Panc1 (cell line): ENCODE results near the gene TNFSF4. TPM values are rescaled to one million over a fixed set of nuclear protein-coding genes. Genes with fewer than 3 reads are reported as not detected.

Source experiments
- ATAC-seq: fragments of 200-7000 bp; cut with Tn5 transposase; 2 replicates; pipeline ENCODE4 v1.9.1; 2020; ENCODE audit warnings: mild to moderate bottlenecking, moderate library complexity
- BruUV-seq: library from RNA; stranded (reverse); fragments of 400-500 nt; replicated peaks from 2 replicates; lab custom pipeline; 2021; lab: Mats Ljungman, UMichigan
- CTCF ChIA-PET: fragments of 300-600 bp; sonication (Branson Sonifier 250); formaldehyde crosslinking; loops from one replicate; lab custom pipeline; 2022; ENCODE audit warnings: antibody characterized with exemption; lab: Charles Lee
- POLR2A ChIA-PET: fragments of 300-600 bp; sonication (Branson Sonifier 250); formaldehyde crosslinking; loops from one replicate; lab custom pipeline; 2022; ENCODE audit warnings: antibody characterized with exemption; lab: Charles Lee
- DNase-seq: peaks from one replicate; pipeline ENCODE4 v3.0.0-alpha.2; 2010; ENCODE audit warnings: low read depth, low spot score
- H3K27ac ChIP-seq: 2 replicates; pipeline ENCODE4 v1.5.1; 2011; ENCODE audit warnings: mild to moderate bottlenecking, low read length, inconsistent platforms
- H3K27me3 ChIP-seq: fragments of 200-500 bp; sonication (Bioruptor generic); 2 replicates; pipeline ENCODE4 v1.6.0; 2014; ENCODE audit warnings: low read length, inconsistent platforms; ENCODE audit not compliant: control insufficient read depth, insufficient read depth
- H3K36me3 ChIP-seq: fragments of 200-500 bp; sonication (Bioruptor generic); 2 replicates; pipeline ENCODE4 v1.5.1; 2014; ENCODE audit warnings: inconsistent platforms, mild to moderate bottlenecking, low read length, moderate library complexity; ENCODE audit not compliant: control insufficient read depth, insufficient read depth
- H3K4me1 ChIP-seq: 2 replicates; pipeline ENCODE4 v1.5.1; 2011; ENCODE audit warnings: inconsistent platforms, mild to moderate bottlenecking, low read length, moderate library complexity; ENCODE audit not compliant: control insufficient read depth, insufficient read depth
- H3K4me3 ChIP-seq, 2 experiments: 2 replicates each; pipeline ENCODE4 v1.5.1; 2011 to 2012; ENCODE audit warnings: low read depth in 2 of 2, low read length in 2 of 2, mild to moderate bottlenecking in 2 of 2, inconsistent platforms in 1 of 2, moderate library complexity in 1 of 2
- H3K9me3 ChIP-seq: fragments of 200-500 bp; sonication (Bioruptor generic); 2 replicates; pipeline ENCODE4 v1.5.1; 2014; ENCODE audit warnings: low read depth, mild to moderate bottlenecking, inconsistent platforms, low read length, moderate library complexity; ENCODE audit not compliant: control insufficient read depth, insufficient read depth
- POLR2AphosphoS5 ChIP-seq: IDR thresholded peaks from 2 replicates; pipeline ENCODE4 v1.6.1; 2012; ENCODE audit warnings: mild to moderate bottlenecking, low read depth, low read length, moderate library complexity
- SIN3A ChIP-seq: IDR thresholded peaks from 2 replicates; pipeline ENCODE4 v1.6.1; 2012; ENCODE audit warnings: low read depth, mild to moderate bottlenecking, low read length, moderate library complexity, borderline replicate concordance; ENCODE audit not compliant: insufficient read depth
- TCF7L2 ChIP-seq: IDR thresholded peaks from 2 replicates; pipeline ENCODE4 v1.6.1; 2011; ENCODE audit warnings: mild to moderate bottlenecking, low read depth, low read length, inconsistent platforms
- in situ Hi-C: cut with HindIII; loops from 2 replicates; pipeline ENCODE4 v1.10.0; 2016; ENCODE audit warnings: low sequenced_read_pairs, low pct_unique_long_range_greater_than_20kb
- intact Hi-C: fragments of 100-400 bp; cut with micrococcal nuclease; formaldehyde crosslinking; loops from one replicate; pipeline ENCODE4 v1.10.0; 2022; ENCODE audit not compliant: unreplicated experiment
- total RNA-seq: library from RNA; stranded (reverse); gene quantifications from one replicate; pipeline ENCODE4 v1.2.1, GENCODE V29; 2021; ENCODE audit not compliant: unreplicated experiment
- TF ChIP-seq, protein P1 (sequence below): fragments of 450-650 bp; IDR thresholded peaks from 2 replicates; pipeline ENCODE4 v1.5.1; 2017; ENCODE audit warnings: mild to moderate bottlenecking
- TF ChIP-seq, protein P2 (sequence below), 2 experiments: IDR thresholded peaks; 2 replicates each; pipeline ENCODE4 v1.6.1; 2011 to 2012; ENCODE audit warnings: low read depth in 2 of 2, control low read depth in 1 of 2, low read length in 1 of 2, mild to moderate bottlenecking in 1 of 2, moderate library complexity in 1 of 2; ENCODE audit not compliant: insufficient read depth in 1 of 2

The TNFSF4 gene
- total RNA-seq, 1 experiment from 2014 or later = 0.13 TPM

DNA sequence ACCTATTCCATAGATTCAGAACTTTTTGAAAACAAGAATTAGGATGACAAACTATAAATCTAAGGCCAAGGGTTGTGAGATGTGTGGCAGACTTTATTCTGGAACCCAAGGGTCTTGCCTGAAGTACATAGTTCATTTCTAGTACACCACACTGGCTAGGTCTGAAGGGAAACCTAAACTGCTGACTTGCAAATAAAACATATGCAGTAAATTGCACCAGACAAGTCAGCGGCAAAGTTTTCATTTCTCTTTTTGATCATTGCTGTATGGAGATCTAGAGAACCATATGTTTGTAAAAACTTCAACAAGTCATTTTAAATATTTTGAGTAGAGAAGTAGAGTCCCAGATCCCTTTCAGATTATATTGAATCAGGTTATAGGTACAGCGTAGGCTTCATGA lies 43.9 kb downstream of the TNFSF4 start:
- no TSS peak for BruUV-seq

DNA sequence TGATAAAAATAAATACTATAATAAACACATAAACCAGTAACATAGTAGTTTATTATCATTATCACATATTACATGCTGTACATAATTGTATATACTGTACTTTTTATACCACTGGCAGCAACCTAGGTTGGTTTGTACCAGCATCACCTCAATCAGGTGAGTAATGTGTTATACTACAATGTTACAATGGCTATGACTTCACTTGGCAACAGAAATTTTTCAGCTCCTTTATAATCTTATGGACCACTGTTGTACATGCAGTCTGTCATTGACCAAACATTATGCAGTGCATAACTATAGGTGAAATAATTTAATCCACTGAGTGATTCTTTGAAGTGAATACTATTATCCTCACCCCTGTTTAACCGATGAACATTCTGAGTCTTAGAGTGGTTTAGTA lies 44.5 kb downstream of the TNFSF4 start:
- DNase-seq = no peak
- CTCF ChIA-PET = interaction anchor here (0.6 kb wide), 1 partner anchor 55 kb away, joined by 4 read pairs; no protein-coding TSS in a partner anchor
- intact Hi-C loops = no loop called here
- H3K27me3 ChIP-seq = no peaks in the 10 kb centered on the region
- H3K4me1 ChIP-seq = no peaks in the 10 kb centered on the region
- no peaks in the 10 kb centered on the region for H3K36me3 ChIP-seq
- TF ChIP-seq, protein P1, sequence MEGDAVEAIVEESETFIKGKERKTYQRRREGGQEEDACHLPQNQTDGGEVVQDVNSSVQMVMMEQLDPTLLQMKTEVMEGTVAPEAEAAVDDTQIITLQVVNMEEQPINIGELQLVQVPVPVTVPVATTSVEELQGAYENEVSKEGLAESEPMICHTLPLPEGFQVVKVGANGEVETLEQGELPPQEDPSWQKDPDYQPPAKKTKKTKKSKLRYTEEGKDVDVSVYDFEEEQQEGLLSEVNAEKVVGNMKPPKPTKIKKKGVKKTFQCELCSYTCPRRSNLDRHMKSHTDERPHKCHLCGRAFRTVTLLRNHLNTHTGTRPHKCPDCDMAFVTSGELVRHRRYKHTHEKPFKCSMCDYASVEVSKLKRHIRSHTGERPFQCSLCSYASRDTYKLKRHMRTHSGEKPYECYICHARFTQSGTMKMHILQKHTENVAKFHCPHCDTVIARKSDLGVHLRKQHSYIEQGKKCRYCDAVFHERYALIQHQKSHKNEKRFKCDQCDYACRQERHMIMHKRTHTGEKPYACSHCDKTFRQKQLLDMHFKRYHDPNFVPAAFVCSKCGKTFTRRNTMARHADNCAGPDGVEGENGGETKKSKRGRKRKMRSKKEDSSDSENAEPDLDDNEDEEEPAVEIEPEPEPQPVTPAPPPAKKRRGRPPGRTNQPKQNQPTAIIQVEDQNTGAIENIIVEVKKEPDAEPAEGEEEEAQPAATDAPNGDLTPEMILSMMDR = no peak
- no peak for TF ChIP-seq POLR2AphosphoS5
- TF ChIP-seq TCF7L2 = no peak
- BruUV-seq = no TSS peak
- no peak overlapping the region for H3K4me3 ChIP-seq
- POLR2A ChIA-PET = no interaction called here
- no peaks in the 10 kb centered on the region for H3K9me3 ChIP-seq
- H3K27ac ChIP-seq = no peak overlapping the region
- ATAC-seq = no peak
- in situ Hi-C loops = no loop called here

More for the DNA sequence above, 43.9 kb downstream of the TNFSF4 start:
- Histone ChIP-seq H3K9me3 (no peaks in the 10 kb centered on the region), H3K27ac (no peak overlapping the region), H3K4me1 (no peaks in the 10 kb centered on the region), H3K4me3 (no peak overlapping the region), H3K36me3 (no peaks in the 10 kb centered on the region), H3K27me3 (no peaks in the 10 kb centered on the region)
- DNase-seq (no peak), ATAC-seq (no peak)
- in situ Hi-C loops (no loop called here), intact Hi-C loops (no loop called here)
- CTCF ChIA-PET = no interaction called here
- TF ChIP-seq, protein P2, sequence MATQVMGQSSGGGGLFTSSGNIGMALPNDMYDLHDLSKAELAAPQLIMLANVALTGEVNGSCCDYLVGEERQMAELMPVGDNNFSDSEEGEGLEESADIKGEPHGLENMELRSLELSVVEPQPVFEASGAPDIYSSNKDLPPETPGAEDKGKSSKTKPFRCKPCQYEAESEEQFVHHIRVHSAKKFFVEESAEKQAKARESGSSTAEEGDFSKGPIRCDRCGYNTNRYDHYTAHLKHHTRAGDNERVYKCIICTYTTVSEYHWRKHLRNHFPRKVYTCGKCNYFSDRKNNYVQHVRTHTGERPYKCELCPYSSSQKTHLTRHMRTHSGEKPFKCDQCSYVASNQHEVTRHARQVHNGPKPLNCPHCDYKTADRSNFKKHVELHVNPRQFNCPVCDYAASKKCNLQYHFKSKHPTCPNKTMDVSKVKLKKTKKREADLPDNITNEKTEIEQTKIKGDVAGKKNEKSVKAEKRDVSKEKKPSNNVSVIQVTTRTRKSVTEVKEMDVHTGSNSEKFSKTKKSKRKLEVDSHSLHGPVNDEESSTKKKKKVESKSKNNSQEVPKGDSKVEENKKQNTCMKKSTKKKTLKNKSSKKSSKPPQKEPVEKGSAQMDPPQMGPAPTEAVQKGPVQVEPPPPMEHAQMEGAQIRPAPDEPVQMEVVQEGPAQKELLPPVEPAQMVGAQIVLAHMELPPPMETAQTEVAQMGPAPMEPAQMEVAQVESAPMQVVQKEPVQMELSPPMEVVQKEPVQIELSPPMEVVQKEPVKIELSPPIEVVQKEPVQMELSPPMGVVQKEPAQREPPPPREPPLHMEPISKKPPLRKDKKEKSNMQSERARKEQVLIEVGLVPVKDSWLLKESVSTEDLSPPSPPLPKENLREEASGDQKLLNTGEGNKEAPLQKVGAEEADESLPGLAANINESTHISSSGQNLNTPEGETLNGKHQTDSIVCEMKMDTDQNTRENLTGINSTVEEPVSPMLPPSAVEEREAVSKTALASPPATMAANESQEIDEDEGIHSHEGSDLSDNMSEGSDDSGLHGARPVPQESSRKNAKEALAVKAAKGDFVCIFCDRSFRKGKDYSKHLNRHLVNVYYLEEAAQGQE (IDR thresholded peaks at IDR 0.05; ENCODE audit: insufficient read depth in 1 of 2, low read depth in 2 of 2, low read length in 1 of 2) = no peak
- TF ChIP-seq, protein P1 = no peak
- no peak for TF ChIP-seq SIN3A
- no peak for TF ChIP-seq TCF7L2
- no peak for TF ChIP-seq POLR2AphosphoS5
- POLR2A ChIA-PET = no interaction called here
